Measurements from ENCODE around the gene RABL3. TPM values are rescaled to one million over a fixed set of nuclear protein-coding genes. Genes with fewer than 3 reads are reported as not detected.
"Not testable (repeated sequence)": the region's sequence is repeated elsewhere in the genome, so short reads cannot be mapped to it uniquely, and the experiment has no call there.

Gene RABL3
- polyA plus RNA-seq, 1 donor from 2014 or later, result 30.9 TPM

- Mint-ChIP-seq H3K9me3 (peaks cover 0 to 2% (median 0%) of the 10 kb centered on the region in 3 donors), H3K4me1 (peaks cover 29 to 56% (median 38%) of the 10 kb centered on the region in 3 donors), H3K27ac (peak overlapping the region in 1 of 3 donors; percentile 18), H3K36me3 (peaks cover 18% of the 10 kb centered on the region), H3K4me3 (no peak overlapping the region), H3K27me3 (no peaks in the 10 kb centered on the region)
Measured at GRCh38 chr3:120763601-120764000, 21.3 kb upstream of the RABL3 start.

- Mint-ChIP-seq H3K36me3 (peaks cover 19% of the 10 kb centered on the region), H3K27me3 (no peaks in the 10 kb centered on the region), H3K9me3 (peaks cover 0 to 2% (median 1%) of the 10 kb centered on the region in 3 donors), H3K4me3 (no peak overlapping the region), H3K4me1 (peaks cover 29 to 54% (median 39%) of the 10 kb centered on the region in 3 donors), H3K27ac (no peak overlapping the region)
Measured at GRCh38 chr3:120762615-120763014, 20.3 kb upstream of the RABL3 start.

GRCh38 chr3:120758551-120758950 lies 16.2 kb upstream of the RABL3 start:
- not testable (repeated sequence) for H3K4me3 Mint-ChIP-seq, H3K27me3 Mint-ChIP-seq, H3K9me3 Mint-ChIP-seq, H3K27ac Mint-ChIP-seq
- peaks cover 15 to 36% (median 30%) of the 10 kb centered on the region in 3 donors for H3K4me1 Mint-ChIP-seq
- peaks cover 20% of the 10 kb centered on the region for H3K36me3 Mint-ChIP-seq

- no peak overlapping the region for H3K4me3 Mint-ChIP-seq
- no peaks in the 10 kb centered on the region for H3K27me3 Mint-ChIP-seq
- peaks cover 14 to 30% (median 24%) of the 10 kb centered on the region in 3 donors for H3K4me1 Mint-ChIP-seq
- H3K36me3 Mint-ChIP-seq, result peaks cover 33% of the 10 kb centered on the region
- peaks cover 0 to 5% (median 1%) of the 10 kb centered on the region in 3 donors for H3K9me3 Mint-ChIP-seq
- H3K27ac Mint-ChIP-seq, result no peak overlapping the region
Measured at GRCh38 chr3:120756061-120756460, 13.7 kb upstream of the RABL3 start.

- peaks cover 24% of the 10 kb centered on the region for H3K36me3 Mint-ChIP-seq
- no peak overlapping the region for H3K27ac Mint-ChIP-seq
- no peak overlapping the region for H3K4me3 Mint-ChIP-seq
- no peaks in the 10 kb centered on the region for H3K27me3 Mint-ChIP-seq
- H3K9me3 Mint-ChIP-seq, result peaks cover 0 to 3% (median 1%) of the 10 kb centered on the region in 3 donors
- H3K4me1 Mint-ChIP-seq, result peaks cover 13 to 18% (median 16%) of the 10 kb centered on the region in 3 donors
Measured at GRCh38 chr3:120753810-120754209, 11.5 kb upstream of the RABL3 start.

GRCh38 chr3:120752865-120753264 lies 10.5 kb upstream of the RABL3 start:
- Mint-ChIP-seq H3K27me3 (no peaks in the 10 kb centered on the region), H3K4me1 (peaks cover 12 to 16% (median 15%) of the 10 kb centered on the region in 3 donors), H3K27ac (peak overlapping the region in 1 of 3 donors; percentile 6), H3K36me3 (peaks cover 21% of the 10 kb centered on the region), H3K4me3 (peak overlapping the region in 1 of 4 donors; percentile 32), H3K9me3 (peaks cover 0 to 3% (median 0%) of the 10 kb centered on the region in 3 donors)

GRCh38 chr3:120752230-120752629 lies 9.9 kb upstream of the RABL3 start:
- no peak overlapping the region for H3K27ac Mint-ChIP-seq
- no peak overlapping the region for H3K4me3 Mint-ChIP-seq
- H3K4me1 Mint-ChIP-seq, result peaks cover 12 to 16% (median 15%) of the 10 kb centered on the region in 3 donors
- peaks cover 0 to 3% (median 2%) of the 10 kb centered on the region in 3 donors for H3K9me3 Mint-ChIP-seq
- H3K27me3 Mint-ChIP-seq, result no peaks in the 10 kb centered on the region
- peaks cover 21% of the 10 kb centered on the region for H3K36me3 Mint-ChIP-seq

GRCh38 chr3:120749843-120750242 lies 7.5 kb upstream of the RABL3 start:
- peaks cover 15% of the 10 kb centered on the region for H3K36me3 Mint-ChIP-seq
- H3K4me1 Mint-ChIP-seq, result peaks cover 18 to 21% (median 20%) of the 10 kb centered on the region in 3 donors
- H3K4me3 Mint-ChIP-seq, result no peak overlapping the region
- H3K27me3 Mint-ChIP-seq, result no peaks in the 10 kb centered on the region
- no peak overlapping the region for H3K27ac Mint-ChIP-seq
- H3K9me3 Mint-ChIP-seq, result peaks cover 0 to 3% (median 0%) of the 10 kb centered on the region in 3 donors

- Mint-ChIP-seq H3K4me3 (peak overlapping the region in 1 of 4 donors; percentile 88), H3K4me1 (peaks cover 27 to 36% (median 29%) of the 10 kb centered on the region in 3 donors), H3K36me3 (peaks cover 3% of the 10 kb centered on the region), H3K27me3 (no peaks in the 10 kb centered on the region), H3K9me3 (peaks cover 0 to 3% (median 0%) of the 10 kb centered on the region in 3 donors), H3K27ac (peak overlapping the region in 2 of 3 donors; percentile 43 to 64)
Measured at GRCh38 chr3:120745466-120745865, 3.1 kb upstream of the RABL3 start.

GRCh38 chr3:120743556-120744195 lies 1.4 kb upstream of the RABL3 start:
- H3K4me1 Mint-ChIP-seq, result peaks cover 23 to 30% (median 27%) of the 10 kb centered on the region in 3 donors
- H3K4me3 Mint-ChIP-seq, result peak overlapping the region; percentile 88 to 96 (median 93)
- H3K36me3 Mint-ChIP-seq, result peaks cover 2% of the 10 kb centered on the region
- H3K27ac Mint-ChIP-seq, result peak overlapping the region; percentile 54 to 80 (median 54)
- H3K9me3 Mint-ChIP-seq, result peaks cover 0 to 3% (median 0%) of the 10 kb centered on the region in 3 donors
- no peaks in the 10 kb centered on the region for H3K27me3 Mint-ChIP-seq

- peaks cover 23 to 30% (median 27%) of the 10 kb centered on the region in 3 donors for H3K4me1 Mint-ChIP-seq
- H3K4me3 Mint-ChIP-seq, result peak overlapping the region; percentile 88 to 96 (median 93)
Measured at GRCh38 chr3:120742849-120743365, 591 bp upstream of the RABL3 start.

GRCh38 chr3:120741837-120742197 lies 499 bp downstream of the RABL3 start:
- peaks cover 23 to 30% (median 27%) of the 10 kb centered on the region in 3 donors for H3K4me1 Mint-ChIP-seq
- peaks cover 5% of the 10 kb centered on the region for H3K36me3 Mint-ChIP-seq
- no peaks in the 10 kb centered on the region for H3K9me3 Mint-ChIP-seq
- H3K27me3 Mint-ChIP-seq, result no peaks in the 10 kb centered on the region
- peak overlapping the region; percentile 54 to 99 (median 80) for H3K27ac Mint-ChIP-seq
- H3K4me3 Mint-ChIP-seq, result peak overlapping the region; percentile 88 to 96 (median 93)

More at GRCh38 chr3:120742849-120743365, 591 bp upstream of the RABL3 start:
- Mint-ChIP-seq H3K36me3 (peaks cover 2% of the 10 kb centered on the region), H3K27ac (peak overlapping the region; percentile 54 to 99 (median 80)), H3K9me3 (peaks cover 0 to 3% (median 0%) of the 10 kb centered on the region in 3 donors), H3K27me3 (no peaks in the 10 kb centered on the region)

GRCh38 chr3:120741320-120741719 lies 996 bp downstream of the RABL3 start:
- peak overlapping the region in 2 of 3 donors; percentile 54 to 80 for H3K27ac Mint-ChIP-seq
- H3K27me3 Mint-ChIP-seq, result no peaks in the 10 kb centered on the region
- peak overlapping the region; percentile 88 to 96 (median 93) for H3K4me3 Mint-ChIP-seq
- H3K4me1 Mint-ChIP-seq, result peaks cover 23 to 29% (median 27%) of the 10 kb centered on the region in 3 donors
- peaks cover 5% of the 10 kb centered on the region for H3K36me3 Mint-ChIP-seq
- no peaks in the 10 kb centered on the region for H3K9me3 Mint-ChIP-seq

- not testable (repeated sequence) for H3K4me3 Mint-ChIP-seq, H3K27ac Mint-ChIP-seq, H3K27me3 Mint-ChIP-seq, H3K9me3 Mint-ChIP-seq, H3K4me1 Mint-ChIP-seq, H3K36me3 Mint-ChIP-seq
Measured at GRCh38 chr3:120738006-120738405, 4.3 kb downstream of the RABL3 start.
